H54 (cell line): ENCODE measurements around the gene MAP1LC3B.

Source experiments
- DNase-seq: peaks from one replicate; pipeline ENCODE4 v3.0.0; 2011; ENCODE audit warnings: low spot score, mixed read lengths; ENCODE audit not compliant: insufficient read length
- FAIRE-seq: peaks from 3 replicates; lab custom pipeline; 2011; peaks lifted over from hg19 to GRCh38; lab: Jason Lieb, UNC
- POLR2A ChIP-seq: IDR thresholded peaks from 2 replicates; pipeline ENCODE4 v1.6.1; 2011; ENCODE audit warnings: low read depth, mild to moderate bottlenecking, low read length

MAP1LC3B gene

GRCh38 chr16:87391950-87392820 lies at the start of gene MAP1LC3B:
Gene MAP1LC3B (plus strand): TSS chr16:87392336. CDS start chr16:87392428, 92 bp downstream.
- DNase-seq = peak; percentile 91
- FAIRE-seq = no peak

DNA sequence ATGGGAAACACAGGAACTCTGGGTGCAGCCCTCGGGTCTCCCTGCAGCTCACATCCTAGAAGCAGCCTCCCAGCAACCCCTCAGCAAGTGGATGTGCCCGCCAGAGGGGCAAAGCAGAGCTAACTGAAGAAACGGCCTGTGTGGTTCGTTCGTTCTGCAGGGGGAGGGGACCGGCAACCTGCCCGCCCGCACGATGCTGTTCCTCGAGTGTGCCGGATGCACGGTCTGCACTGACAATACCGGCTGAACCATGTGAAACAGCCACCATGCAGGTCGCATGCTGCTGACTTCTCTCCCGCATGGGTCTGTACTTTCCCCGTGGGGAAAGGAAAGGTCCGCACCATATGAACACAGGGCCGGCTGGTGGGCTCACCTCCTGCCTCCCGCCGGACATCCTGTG lies 49.6 kb upstream of the MAP1LC3B start:
- no peak for FAIRE-seq

More at GRCh38 chr16:87391950-87392820, at the start of gene MAP1LC3B:
- TF ChIP-seq POLR2A = peak; percentile 94

GRCh38 chr16:87342978-87343752 lies 49.0 kb upstream of the MAP1LC3B start:
- DNase-seq = no peak
- no peak for FAIRE-seq
- no peak for TF ChIP-seq POLR2A

More for the DNA sequence above, 49.6 kb upstream of the MAP1LC3B start:
- TF ChIP-seq POLR2A = no peak
- DNase-seq = no peak

DNA sequence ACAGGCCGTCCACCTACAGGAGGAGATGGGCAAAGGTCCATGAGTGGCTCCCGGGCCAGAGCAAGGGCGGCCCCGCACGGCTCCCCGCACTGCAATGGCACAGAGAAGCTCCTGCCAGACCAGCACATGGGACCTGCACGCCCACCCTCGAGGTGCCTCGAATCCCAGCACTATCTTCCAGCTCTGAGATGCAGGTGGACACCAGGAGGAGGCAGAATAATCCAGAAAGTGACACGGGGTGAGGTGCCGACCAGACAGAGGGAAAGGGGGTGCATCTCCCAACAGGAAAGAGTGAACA lies 48.4 kb upstream of the MAP1LC3B start:
- FAIRE-seq (no peak), DNase-seq (no peak)
- no peak for TF ChIP-seq POLR2A

DNA sequence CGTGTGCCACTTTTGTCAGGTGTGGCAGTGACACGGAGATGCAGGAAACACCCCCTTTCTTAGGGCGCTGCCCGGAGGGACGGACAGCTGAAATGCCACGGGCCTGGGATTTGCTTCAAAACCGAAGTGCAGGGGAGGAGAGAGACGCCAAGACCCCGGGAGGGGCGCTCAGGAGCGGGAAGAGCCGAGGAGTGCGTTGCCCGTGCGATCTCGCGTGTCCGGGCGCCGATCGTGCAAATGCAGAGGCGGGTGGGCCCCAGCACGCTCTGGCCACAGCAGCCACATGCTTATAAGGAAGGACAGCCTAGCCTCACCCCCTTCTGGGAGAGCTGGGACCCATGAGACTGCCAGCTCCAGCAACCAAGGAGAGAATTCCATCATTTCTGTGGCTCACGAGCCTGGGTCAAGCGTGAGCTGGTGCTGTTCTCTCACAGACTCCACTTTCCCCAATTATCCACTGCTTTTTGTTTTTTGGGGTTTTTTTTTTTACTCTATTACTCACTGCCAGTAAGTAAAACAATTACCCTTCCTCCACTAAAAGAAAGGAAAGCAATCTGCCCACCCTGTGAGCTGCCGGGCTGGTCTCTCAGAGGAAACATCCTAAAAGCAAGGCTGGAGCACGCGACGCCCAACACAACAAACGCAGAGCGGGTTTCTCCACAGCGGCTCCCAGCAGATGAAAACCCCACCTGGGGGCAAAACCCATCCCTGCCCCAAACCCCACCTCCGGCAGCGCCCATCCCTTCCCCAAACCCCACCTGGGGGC lies 47.8 kb upstream of the MAP1LC3B start:
- no peak for TF ChIP-seq POLR2A
- DNase-seq = no peak
- FAIRE-seq = no peak

GRCh38 chr16:87344931-87345631 lies 47.1 kb upstream of the MAP1LC3B start:
- TF ChIP-seq POLR2A = no peak
- no peak for DNase-seq
- no peak for FAIRE-seq

GRCh38 chr16:87345726-87346424 lies 46.3 kb upstream of the MAP1LC3B start:
- DNase-seq = no peak
- no peak for TF ChIP-seq POLR2A
- no peak for FAIRE-seq

GRCh38 chr16:87346517-87347060 lies 45.5 kb upstream of the MAP1LC3B start:
- no peak for TF ChIP-seq POLR2A
- DNase-seq (no peak), FAIRE-seq (no peak)

- DNase-seq (no peak), FAIRE-seq (no peak)
- TF ChIP-seq POLR2A = no peak
These were observed 44.1 kb upstream of the MAP1LC3B start for GRCh38 chr16:87347932-87348615.

DNA sequence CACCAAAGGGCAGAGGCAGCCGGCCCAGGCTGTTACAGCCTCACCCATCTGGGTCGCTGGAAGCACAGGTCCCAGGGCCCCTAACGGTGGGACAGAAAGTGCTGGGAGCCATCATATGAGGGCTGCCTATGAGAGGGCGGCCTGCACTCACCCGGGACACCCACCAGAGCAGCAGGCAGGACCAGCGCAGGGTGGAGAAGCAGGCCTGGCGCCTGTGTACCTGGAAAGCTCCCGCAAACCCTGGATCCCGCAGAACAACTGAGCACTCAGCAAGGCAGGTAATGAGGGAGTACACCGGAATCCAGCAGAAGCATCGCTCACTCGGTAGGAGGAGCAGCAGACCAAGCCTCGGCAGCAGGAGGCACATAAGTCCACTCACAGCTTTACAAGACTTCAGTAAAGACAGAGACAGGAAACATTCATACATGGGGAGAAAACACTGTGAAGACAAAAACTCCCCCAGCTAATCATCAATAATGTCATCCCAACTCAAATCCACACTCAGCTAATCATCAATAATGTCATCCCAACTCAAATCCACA lies 43.4 kb upstream of the MAP1LC3B start:
- FAIRE-seq = no peak
- DNase-seq = no peak

GRCh38 chr16:87350031-87350430 lies 42.1 kb upstream of the MAP1LC3B start:
- DNase-seq (no peak), FAIRE-seq (no peak)
- TF ChIP-seq POLR2A = no peak

More for the DNA sequence above, 43.4 kb upstream of the MAP1LC3B start:
- TF ChIP-seq POLR2A = no peak
